ENCODE results near the gene RIMS1. TPM values are rescaled to one million over a fixed set of nuclear protein-coding genes. Genes with fewer than 3 reads are reported as not detected.

RIMS1 gene
- total and polyA plus RNA-seq, 4 donors: 0.09 to 0.17 TPM; not detected in 2

DNA sequence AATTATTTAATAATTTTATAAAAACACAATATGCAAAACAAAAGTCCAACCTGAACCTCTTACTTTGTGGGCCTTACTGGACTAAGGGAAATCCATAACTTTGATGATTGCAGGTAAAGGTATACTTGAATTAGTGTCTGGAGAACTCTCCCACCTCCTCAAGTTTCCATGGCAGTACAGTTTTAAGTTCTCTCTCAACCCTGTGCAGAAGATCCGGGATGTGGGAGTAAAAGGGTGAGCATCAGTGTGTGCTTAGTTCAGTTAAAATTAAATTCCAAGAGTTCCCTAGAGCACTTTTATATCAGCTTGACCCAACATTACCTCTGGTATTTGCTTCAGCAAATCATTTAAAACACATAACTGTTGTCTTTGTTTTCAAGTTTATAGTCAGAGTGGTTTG is 47.5 kb downstream of the RIMS1 start (continued):
- TF ChIP-seq RAD21 (IDR thresholded peaks at IDR 0.05) (no peak), JUND (IDR thresholded peaks at IDR 0.05) (no peak)
- TF ChIP-seq, protein P1, sequence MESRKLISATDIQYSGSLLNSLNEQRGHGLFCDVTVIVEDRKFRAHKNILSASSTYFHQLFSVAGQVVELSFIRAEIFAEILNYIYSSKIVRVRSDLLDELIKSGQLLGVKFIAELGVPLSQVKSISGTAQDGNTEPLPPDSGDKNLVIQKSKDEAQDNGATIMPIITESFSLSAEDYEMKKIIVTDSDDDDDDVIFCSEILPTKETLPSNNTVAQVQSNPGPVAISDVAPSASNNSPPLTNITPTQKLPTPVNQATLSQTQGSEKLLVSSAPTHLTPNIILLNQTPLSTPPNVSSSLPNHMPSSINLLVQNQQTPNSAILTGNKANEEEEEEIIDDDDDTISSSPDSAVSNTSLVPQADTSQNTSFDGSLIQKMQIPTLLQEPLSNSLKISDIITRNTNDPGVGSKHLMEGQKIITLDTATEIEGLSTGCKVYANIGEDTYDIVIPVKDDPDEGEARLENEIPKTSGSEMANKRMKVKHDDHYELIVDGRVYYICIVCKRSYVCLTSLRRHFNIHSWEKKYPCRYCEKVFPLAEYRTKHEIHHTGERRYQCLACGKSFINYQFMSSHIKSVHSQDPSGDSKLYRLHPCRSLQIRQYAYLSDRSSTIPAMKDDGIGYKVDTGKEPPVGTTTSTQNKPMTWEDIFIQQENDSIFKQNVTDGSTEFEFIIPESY (IDR thresholded peaks at IDR 0.05): no peak

DNA sequence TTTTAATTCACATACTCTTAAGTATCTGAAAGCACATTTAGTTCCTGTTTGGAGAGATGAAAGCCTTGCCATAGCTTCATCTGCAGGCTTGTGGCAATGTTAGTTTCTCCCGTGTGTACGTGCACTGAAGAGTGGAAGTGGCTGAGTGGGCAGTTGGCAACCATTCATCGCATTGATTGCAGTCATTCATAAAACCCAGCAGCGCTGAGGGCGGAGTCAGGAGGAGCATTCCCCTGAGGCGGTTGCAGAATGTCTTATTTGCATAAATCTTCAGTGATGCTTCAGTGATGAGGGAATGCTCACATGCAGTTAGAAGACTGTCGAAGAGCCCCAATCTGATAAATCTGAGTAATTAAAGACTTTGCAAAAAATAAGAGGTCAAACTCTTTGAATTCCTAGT is 79.1 kb downstream of the RIMS1 start:
- H3K36me3 ChIP-seq (ENCODE audit: control insufficient read depth in 4 of 4, insufficient read depth in 3 of 4, low read depth in 1 of 4, low read length in 3 of 4): no peaks in the 10 kb centered on the region
- DNase-seq (ENCODE audit: low spot score): no peak
- H3K4me3 ChIP-seq (ENCODE audit: low read depth in 1 of 3, low read length in 3 of 3): no peak overlapping the region
- H3K27ac ChIP-seq (ENCODE audit: low read depth in 1 of 2, low read length in 2 of 2): no peak overlapping the region
- H3K4me1 ChIP-seq (ENCODE audit: control insufficient read depth in 4 of 4, insufficient read depth in 4 of 4, low read length in 3 of 4): no peaks in the 10 kb centered on the region
- 74% methylated on average over 7 of the region's 7 CpGs for WGBS
- peaks cover 0 to 3% (median 0%) of the 10 kb centered on the region in 4 donors for H3K27me3 ChIP-seq (ENCODE audit: control insufficient read depth in 4 of 4, insufficient read depth in 4 of 4, low read length in 3 of 4)
- no peak overlapping the region for H3K9ac ChIP-seq (ENCODE audit: low read depth in 1 of 2, low read length in 2 of 2)
- no peak for TF ChIP-seq FOXA1 (IDR thresholded peaks at IDR 0.05)
- no peak for TF ChIP-seq NR2F2 (IDR thresholded peaks at IDR 0.05)
- TF ChIP-seq, protein P2, sequence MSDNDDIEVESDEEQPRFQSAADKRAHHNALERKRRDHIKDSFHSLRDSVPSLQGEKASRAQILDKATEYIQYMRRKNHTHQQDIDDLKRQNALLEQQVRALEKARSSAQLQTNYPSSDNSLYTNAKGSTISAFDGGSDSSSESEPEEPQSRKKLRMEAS (IDR thresholded peaks at IDR 0.05): no peak
- no peak for TF ChIP-seq HNF4A (conservative IDR thresholded peaks at IDR 0.05)
- no peak for TF ChIP-seq SP1 (IDR thresholded peaks at IDR 0.05)
- TF ChIP-seq HNF4G (IDR thresholded peaks at IDR 0.05): no peak
- TF ChIP-seq YY1 (IDR thresholded peaks at IDR 0.05): no peak
- TF ChIP-seq RAD21 (IDR thresholded peaks at IDR 0.05): no peak
- TF ChIP-seq, protein P3, sequence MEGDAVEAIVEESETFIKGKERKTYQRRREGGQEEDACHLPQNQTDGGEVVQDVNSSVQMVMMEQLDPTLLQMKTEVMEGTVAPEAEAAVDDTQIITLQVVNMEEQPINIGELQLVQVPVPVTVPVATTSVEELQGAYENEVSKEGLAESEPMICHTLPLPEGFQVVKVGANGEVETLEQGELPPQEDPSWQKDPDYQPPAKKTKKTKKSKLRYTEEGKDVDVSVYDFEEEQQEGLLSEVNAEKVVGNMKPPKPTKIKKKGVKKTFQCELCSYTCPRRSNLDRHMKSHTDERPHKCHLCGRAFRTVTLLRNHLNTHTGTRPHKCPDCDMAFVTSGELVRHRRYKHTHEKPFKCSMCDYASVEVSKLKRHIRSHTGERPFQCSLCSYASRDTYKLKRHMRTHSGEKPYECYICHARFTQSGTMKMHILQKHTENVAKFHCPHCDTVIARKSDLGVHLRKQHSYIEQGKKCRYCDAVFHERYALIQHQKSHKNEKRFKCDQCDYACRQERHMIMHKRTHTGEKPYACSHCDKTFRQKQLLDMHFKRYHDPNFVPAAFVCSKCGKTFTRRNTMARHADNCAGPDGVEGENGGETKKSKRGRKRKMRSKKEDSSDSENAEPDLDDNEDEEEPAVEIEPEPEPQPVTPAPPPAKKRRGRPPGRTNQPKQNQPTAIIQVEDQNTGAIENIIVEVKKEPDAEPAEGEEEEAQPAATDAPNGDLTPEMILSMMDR (IDR thresholded peaks at IDR 0.05; ENCODE audit: low read depth, low read length, missing input control): no peak
- TF ChIP-seq, protein P4, sequence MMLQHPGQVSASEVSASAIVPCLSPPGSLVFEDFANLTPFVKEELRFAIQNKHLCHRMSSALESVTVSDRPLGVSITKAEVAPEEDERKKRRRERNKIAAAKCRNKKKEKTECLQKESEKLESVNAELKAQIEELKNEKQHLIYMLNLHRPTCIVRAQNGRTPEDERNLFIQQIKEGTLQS (IDR thresholded peaks at IDR 0.05): no peak
- TF ChIP-seq, protein P1 (IDR thresholded peaks at IDR 0.05): no peak
- no peak for TF ChIP-seq EGR1 (IDR thresholded peaks at IDR 0.05; ENCODE audit: low read depth in 2 of 2)
- TF ChIP-seq GABPA (IDR thresholded peaks at IDR 0.05 in 1 of 2, conservative IDR thresholded peaks at IDR 0.05 in 1 of 2): no peak
- TF ChIP-seq, protein P5, sequence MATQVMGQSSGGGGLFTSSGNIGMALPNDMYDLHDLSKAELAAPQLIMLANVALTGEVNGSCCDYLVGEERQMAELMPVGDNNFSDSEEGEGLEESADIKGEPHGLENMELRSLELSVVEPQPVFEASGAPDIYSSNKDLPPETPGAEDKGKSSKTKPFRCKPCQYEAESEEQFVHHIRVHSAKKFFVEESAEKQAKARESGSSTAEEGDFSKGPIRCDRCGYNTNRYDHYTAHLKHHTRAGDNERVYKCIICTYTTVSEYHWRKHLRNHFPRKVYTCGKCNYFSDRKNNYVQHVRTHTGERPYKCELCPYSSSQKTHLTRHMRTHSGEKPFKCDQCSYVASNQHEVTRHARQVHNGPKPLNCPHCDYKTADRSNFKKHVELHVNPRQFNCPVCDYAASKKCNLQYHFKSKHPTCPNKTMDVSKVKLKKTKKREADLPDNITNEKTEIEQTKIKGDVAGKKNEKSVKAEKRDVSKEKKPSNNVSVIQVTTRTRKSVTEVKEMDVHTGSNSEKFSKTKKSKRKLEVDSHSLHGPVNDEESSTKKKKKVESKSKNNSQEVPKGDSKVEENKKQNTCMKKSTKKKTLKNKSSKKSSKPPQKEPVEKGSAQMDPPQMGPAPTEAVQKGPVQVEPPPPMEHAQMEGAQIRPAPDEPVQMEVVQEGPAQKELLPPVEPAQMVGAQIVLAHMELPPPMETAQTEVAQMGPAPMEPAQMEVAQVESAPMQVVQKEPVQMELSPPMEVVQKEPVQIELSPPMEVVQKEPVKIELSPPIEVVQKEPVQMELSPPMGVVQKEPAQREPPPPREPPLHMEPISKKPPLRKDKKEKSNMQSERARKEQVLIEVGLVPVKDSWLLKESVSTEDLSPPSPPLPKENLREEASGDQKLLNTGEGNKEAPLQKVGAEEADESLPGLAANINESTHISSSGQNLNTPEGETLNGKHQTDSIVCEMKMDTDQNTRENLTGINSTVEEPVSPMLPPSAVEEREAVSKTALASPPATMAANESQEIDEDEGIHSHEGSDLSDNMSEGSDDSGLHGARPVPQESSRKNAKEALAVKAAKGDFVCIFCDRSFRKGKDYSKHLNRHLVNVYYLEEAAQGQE (IDR thresholded peaks at IDR 0.05): no peak
- no peak for TF ChIP-seq JUND (IDR thresholded peaks at IDR 0.05)
- no peak for TF ChIP-seq TAF1 (conservative IDR thresholded peaks at IDR 0.05)
- TF ChIP-seq RXRA (IDR thresholded peaks at IDR 0.05): no peak
- no peak for TF ChIP-seq FOXA2 (IDR thresholded peaks at IDR 0.05)
- H3K9me3 ChIP-seq (ENCODE audit: control insufficient read depth in 4 of 4, low read length in 3 of 4): no peaks in the 10 kb centered on the region

Measured in liver (tissue), 9 donors.